Cerebellar nuclear complex (tissue), 1 donor: ENCODE results near the gene CHSY3.

Experiments
- DNase-seq, 2 experiments: peaks; one replicate each; lab custom pipeline; 2025; lab: John Stamatoyannopoulos, UW

The CHSY3 gene

DNA sequence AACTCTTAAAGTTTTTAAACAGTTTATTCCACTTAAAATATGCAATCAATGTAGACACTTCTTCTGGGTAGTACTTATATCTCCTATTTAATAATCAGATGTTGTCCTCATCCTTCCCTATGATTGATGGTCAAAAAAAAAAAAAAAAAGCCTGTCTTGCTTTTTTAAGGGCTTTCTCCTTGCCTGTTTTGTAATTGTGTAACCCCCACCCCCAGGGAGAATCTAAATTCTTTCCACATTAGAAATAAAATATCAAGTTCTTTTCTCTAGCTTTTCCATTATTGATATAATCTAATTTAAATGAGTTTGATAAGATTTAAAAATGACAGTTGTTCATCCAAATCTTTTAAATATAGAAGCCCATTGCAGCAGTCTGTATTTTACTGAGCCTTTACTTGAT, 119.7 kb downstream of the CHSY3 start:
- DNase-seq: no peak

GRCh38 chr5:130025511-130025910, 121.2 kb downstream of the CHSY3 start:
- no peak for DNase-seq

DNA sequence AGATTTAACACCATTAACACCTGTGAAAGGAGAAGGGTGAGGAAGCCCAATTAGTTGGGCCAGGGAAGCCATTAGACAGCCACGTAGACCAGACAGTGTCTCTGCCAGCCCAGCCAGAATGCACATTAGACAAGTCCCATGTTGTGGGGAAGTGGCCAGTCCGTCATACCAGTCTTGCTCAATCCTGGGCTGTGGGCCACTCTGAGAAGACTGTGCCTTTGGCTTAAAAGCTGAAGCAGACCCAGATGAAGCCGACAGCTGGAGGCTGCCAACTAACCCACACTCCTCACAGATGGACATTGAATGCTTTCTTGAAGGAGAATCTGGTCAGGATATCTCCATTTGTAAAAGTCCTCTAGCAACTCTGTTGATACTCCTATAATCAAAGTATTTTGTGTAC, 128.5 kb downstream of the CHSY3 start:
- DNase-seq: no peak

GRCh38 chr5:130034566-130035210, 130.4 kb downstream of the CHSY3 start:
- no peak for DNase-seq

GRCh38 chr5:130035388-130035787, 131.1 kb downstream of the CHSY3 start:
- DNase-seq: no peak

- no peak for DNase-seq
Measured at GRCh38 chr5:130037905-130038304, 133.6 kb downstream of the CHSY3 start.

GRCh38 chr5:130043834-130044233, 139.6 kb downstream of the CHSY3 start:
- no peak for DNase-seq

DNA sequence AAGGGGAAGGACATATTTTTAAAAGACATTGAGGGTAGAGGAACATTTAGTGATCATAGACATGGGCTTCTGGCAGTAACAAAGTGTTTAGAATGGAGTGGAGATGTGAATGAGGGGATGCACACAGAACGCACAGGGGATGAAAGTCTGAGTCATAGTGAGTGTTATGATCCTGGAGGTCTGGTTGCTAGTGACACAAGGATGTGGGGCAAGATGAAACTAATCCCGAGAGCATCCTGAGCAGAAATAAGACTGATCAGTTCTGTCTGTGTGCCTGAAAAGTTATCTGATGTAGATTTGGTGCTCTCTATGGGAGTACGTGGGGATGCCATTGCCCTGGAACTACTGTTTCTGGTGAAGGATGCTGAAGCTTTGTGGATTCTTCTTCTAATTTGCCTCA, 141.1 kb downstream of the CHSY3 start:
- DNase-seq: no peak

DNA sequence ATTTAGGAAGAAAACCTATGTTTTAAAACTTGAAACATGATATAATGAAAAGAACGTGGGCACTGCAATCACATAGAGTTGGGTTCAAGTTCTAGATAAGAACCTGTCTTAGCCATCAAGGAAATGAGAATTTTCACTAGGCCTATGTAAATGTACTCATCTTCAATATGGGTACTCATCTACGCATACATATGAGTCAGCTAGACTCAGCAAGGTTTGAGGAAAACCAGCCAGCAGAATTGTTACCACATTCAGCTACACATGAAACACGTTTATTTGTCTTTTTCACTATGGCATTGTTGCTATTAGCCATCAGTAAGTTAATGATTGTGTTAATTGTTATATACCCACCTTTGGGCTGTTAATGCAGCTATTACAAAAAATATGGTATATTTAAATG, 146.3 kb downstream of the CHSY3 start:
- DNase-seq: no peak

GRCh38 chr5:130052752-130053151, 148.5 kb downstream of the CHSY3 start:
- DNase-seq: no peak

- DNase-seq: no peak
Measured at GRCh38 chr5:130055572-130055971, 151.3 kb downstream of the CHSY3 start.

GRCh38 chr5:130061746-130062145, 157.5 kb downstream of the CHSY3 start:
- DNase-seq: no peak

DNA sequence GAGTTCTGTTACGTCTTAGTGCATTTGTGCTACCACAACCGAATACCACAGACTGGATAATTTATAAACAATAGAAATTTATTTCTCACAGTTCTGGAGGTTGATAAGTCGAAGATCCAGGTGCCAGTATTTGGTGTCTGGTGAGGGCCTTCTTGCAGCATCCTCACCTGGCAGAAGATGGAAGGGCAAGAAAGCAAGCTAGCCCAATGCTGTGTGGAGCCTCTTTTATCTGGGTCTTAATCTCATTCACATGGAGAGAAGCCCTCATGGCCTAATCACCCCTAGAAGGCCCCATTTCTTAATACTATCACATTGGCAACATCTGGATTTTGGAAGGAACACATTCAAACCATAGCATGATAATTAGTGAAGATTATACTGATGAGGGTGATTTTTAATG, 159.3 kb downstream of the CHSY3 start:
- DNase-seq: no peak

DNA sequence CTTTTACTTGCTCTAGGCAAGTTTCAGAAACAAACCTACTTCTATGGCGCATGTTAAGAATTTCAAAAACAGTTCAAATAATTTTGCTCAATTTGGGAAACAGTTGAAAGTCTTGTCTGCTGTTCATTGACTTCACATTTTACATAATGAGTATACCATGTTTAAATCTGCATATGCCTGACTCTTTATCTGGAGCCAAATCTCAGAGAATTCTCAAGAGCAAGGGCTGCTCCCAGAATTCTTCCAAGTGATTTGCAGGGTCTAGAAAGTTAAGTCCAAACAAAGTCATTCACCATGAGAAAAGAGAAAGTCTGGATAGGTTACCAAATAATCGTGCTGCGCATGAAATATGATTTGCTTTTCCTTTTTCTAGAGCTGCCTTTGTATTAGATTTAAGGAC, 160.2 kb downstream of the CHSY3 start:
- DNase-seq: no peak

DNA sequence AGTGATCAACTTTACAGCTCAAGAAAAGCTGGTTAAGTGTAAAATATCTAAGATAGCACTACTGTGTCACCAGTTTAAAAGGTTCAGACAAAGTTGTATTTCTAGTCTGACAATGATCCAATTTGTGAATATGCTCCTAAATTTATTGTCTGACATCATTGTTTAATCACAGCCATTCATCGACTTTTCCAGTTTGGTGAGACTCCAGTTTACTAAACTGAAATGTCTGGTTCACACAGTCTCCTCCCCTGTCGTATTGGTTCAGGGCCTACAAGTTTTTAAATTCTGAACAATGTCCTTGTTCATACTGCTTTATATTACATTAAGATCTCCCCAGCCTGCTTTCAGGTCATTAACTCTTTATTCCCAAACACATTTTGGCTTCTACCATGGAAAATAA, 161.4 kb downstream of the CHSY3 start:
- no peak for DNase-seq

DNA sequence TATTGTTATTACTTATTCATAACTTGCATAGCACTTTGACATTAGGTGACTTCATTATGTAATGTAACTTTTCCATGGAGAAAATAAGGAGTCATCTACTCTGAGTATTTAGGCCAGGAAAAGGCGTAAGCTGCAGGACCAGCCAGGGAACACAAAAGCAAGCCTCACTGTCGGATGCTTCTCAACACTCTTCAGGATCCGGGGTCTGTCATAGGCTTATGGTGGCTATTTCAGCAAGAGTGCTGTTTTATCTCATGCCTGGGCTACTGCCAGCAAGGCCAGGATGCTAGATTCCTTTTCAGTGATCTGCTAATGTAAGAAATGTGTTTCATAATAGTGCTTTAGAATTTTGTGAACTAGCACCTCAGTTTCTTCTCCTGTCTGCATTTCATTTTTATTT, 162.4 kb downstream of the CHSY3 start:
- no peak for DNase-seq

DNA sequence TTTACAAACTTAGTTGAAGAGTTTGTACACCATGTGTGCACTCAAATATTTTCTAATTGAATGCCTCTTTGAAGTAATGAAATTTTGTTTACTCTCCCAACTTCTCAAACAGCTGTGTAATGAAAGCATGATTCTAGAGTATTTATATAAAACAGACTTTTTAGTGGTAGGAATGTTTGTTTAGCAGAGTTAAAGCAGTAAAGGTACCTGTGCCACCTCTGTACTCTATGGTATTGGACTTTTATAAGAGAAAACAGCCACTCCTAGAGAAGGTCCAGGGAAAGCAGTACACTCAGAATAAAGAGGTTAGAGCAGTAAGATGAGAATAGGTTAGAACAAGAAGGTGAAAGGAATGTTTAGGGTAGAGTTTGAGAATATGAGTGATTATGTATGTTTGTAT, 163.1 kb downstream of the CHSY3 start:
- DNase-seq: no peak

- no peak for DNase-seq
Measured at GRCh38 chr5:130068101-130068500, 163.8 kb downstream of the CHSY3 start.

GRCh38 chr5:130068988-130069387, 164.7 kb downstream of the CHSY3 start:
- no peak for DNase-seq

GRCh38 chr5:130074820-130075219, 170.6 kb downstream of the CHSY3 start:
- DNase-seq: no peak

- no peak for DNase-seq
Measured at GRCh38 chr5:130077007-130077406, 172.7 kb downstream of the CHSY3 start.

DNA sequence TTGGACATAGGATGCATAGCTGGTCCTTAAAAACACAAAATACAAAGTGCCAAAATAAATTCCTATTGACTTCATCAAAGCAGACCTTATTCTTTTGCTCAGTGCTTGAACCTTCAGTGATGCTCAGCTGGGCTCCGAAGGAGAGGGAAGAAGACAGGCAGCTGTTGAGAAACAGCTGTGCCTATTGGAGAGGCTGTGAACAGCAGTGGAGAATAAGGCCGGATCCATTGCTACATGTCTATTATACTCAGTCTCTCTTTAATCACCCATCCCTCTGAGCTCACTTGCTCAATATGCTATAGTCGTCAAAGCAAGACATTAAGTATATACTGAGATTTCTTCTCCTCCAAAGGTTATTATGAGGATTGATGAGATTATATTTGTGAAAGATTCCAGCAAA, 174.4 kb downstream of the CHSY3 start:
- no peak for DNase-seq

- DNase-seq: no peak
Measured at GRCh38 chr5:130090569-130091270, 186.5 kb downstream of the CHSY3 start.

DNA sequence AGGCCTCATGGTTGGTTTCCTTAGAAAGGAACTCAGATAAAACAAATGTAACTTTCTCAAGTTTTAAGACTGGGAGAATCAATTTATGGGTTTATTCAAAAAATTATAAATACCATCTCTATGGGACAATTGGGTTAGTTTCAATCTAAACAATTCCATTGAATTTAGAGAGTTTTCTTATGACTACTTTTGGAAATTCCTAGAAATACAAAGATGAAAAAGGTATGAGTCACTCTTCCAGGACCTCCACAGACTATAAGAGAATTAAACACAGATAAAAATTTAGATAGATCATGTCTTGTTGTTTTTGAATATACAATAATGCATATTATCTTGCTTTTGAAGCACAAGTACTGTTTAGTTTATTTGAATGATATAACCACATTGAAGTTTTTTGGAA, 188.7 kb downstream of the CHSY3 start:
- no peak for DNase-seq
